HG02852 (cell line): ENCODE measurements around the gene SPECC1.
"Not testable (repeated sequence)": the region's sequence is repeated elsewhere in the genome, so short reads cannot be mapped to it uniquely, and the experiment has no call there.

Source experiments
- ATAC-seq: cut with Tn5 transposase; IDR thresholded peaks from one replicate; pipeline ENCODE4 v1.9.1; 2021; ENCODE audit warnings: mild to moderate bottlenecking, moderate library complexity; ENCODE audit not compliant: unreplicated experiment

The SPECC1 gene

GRCh38 chr17:20228410-20228809 is 219.3 kb downstream of the SPECC1 start:
- ATAC-seq, result no peak

GRCh38 chr17:20228860-20229259 is 219.7 kb downstream of the SPECC1 start:
- ATAC-seq, result no peak

DNA sequence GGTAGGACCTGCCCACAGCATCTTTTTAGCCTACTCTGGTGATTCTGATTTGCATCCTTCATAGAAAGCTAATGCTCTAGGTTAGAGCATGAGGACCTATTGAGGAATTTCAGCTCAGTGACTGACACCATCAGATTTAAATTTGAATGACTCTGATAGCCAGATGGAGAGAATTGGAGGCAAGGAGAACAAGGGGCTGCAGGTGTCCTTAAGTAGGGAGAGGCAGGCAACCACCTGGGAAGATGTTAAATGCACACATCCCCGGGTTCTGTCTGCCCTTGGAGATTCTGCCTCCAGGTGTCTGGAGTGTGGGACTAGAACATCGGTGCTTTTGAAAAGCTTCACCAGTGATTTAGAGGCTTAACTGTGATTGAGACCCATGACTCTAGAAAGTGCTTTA is 221.8 kb downstream of the SPECC1 start:
- ATAC-seq, result no peak

- no peak for ATAC-seq
These were observed 223.5 kb downstream of the SPECC1 start for GRCh38 chr17:20232611-20233010.

DNA sequence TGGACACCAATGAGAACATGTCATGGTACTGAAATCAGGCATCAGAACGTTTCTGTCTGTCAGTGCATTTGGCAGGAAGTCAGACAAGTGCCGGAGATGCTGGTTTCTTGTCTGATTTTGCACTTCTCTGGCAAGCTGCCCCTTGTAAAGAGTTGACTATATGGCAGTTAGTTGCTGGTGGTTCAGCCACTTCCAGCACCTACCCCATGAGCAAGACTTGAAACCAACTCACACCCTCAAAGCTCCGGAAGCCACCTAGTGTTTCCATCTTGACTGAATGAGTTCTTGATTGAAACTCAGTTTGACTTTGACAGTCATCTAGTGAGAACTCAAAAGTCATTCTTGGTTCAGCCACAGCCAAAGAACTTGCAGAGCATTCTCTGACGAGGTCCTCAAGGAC is 225.1 kb downstream of the SPECC1 start:
- ATAC-seq, result peak; percentile 81

DNA sequence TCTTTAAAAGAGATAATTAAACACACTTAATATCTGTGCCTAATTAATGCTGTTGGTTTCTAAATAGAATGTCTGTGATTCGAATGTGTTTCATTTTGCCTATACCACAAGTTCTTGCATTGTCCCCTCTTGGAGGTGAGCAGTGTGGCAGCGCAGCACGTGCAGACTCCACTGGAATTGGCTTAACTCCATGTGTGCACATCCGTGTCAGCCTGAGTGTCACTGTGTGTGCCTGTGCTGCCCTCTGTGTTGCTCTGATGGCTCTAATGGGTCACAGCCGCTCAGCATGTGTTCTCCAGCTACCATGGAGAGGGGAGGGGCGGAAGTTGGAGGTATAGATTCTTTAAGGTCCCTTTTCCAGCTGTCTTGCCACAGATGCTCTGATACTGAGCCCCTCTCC is 226.6 kb downstream of the SPECC1 start:
- no peak for ATAC-seq

DNA sequence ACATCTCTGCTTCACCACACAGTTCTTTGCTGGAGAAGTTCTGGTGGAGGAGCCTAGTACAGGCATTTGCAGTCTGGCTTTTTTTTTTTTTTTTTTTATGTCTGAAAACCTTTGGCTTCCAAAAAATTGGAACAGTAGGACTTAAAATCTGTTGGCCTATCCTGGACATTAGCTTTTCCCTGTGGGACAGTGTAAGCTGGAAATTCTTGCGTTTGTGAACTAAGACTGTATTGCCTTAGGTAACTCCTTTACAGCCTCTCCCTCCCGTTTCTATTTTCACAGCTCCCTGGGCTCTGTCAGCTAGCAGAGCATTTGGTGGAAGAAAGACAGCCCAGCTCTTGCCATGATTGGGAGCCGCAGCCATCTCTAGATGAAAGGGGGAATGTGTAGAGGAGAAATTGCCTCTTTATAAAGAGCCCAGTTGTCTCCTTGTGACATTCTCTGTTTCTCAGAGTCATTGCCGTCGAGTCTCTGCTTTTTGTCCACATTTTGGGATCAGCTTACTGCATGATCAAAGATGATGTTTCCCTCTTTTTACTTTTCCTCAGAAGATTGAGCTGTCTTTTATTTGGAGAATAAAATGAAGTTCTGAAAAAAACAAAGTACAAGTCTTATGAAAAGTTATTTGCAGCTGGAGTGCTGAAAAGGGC is 227.5 kb downstream of the SPECC1 start:
- no peak for ATAC-seq

DNA sequence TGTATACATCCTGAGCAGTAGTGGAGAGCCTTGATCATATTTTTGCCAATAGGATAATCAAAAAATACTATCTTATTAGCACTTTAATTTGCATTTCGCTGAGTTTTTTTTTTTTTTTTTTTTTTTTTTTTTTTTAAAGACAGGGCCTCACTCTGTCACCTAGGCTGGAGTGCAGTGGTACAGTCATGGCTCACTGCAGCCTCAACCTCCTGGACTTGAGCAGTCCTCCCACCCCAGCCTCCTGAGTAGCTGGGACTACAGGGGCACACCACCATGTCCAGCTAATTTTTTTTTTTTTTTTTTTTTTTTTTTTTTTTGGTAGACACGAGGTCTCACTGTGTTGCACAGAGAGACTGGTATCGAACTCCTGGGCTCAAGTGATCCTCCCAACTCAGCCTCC is 230.6 kb downstream of the SPECC1 start:
- not testable (repeated sequence) for ATAC-seq

DNA sequence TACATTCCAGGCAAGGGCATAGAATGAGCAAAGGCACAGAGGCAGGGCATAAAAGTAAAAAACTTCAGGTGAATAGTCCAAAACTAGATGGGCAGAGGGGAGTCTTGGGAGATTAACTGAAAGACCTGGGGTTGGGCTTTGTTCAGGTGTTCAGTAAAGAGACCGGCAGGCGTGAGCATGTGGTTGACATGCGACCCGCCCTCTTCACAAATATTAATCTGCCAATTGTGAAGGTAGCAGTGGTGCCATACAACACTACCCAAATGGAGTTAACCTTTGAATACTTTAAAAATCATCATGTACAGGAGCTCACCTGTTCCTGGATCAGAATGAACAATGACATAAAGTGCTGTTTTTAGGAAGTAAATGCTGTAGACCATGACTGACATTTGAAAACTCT is 232.7 kb downstream of the SPECC1 start:
- no peak for ATAC-seq

DNA sequence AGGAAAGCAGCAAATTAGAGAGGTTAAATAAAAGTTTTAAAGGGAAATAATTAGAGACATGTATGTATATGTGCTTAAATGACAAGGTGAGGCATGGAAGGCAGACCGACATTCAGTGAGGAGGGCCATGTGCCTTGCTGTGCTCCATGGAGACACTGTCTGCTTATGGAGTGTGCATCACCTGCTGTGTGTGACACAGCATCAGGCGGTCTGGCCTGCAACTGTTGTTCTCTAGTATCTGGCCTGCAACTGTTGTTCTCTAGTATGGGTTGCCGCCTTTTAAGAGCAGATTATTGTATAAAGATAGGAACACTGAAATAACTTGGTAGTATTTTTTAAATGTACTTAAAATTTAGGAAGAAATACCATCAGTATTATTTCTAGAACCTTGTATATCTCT is 233.1 kb downstream of the SPECC1 start:
- no peak for ATAC-seq

GRCh38 chr17:20243524-20243923 is 234.4 kb downstream of the SPECC1 start:
- ATAC-seq, result no peak

DNA sequence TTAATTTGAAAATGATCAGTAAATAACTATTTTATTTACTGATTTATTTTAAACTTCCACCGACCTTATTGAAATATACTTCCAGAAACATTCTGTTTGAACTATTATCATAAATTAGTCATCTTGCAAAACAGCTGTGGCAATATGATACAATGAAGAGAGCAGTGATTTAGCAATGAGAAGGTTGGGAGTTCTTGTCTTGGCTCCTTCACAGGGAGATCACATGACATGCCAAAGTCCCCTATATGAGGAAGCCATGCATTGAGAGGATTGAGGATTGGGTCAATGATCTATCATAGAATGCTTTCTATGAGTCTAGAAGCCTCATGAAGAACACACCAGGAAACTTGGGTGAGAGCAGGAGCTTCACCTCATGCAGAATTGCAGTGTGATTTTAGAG is 235.5 kb downstream of the SPECC1 start:
- ATAC-seq, result no peak

DNA sequence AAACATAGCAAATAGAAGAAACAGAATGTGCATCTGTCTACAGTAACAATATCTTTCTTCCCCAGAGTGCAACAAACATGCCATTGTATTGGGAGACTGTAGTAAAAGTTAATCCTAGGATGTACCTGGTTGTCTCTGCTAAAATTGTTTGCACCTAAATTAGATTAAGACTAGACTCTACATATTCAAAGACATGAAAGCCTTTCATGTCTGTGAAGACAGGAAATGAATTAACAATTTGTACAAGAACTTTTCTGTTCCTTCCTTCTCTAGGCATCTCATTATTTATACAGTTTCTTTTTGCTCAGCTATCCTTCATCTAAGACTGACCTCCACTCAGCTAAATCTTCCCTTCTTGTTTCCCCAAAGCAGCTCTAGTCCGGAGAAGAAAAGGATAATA is 237.5 kb downstream of the SPECC1 start:
- no peak for ATAC-seq

- ATAC-seq, result no peak
These were observed 244.2 kb downstream of the SPECC1 start for GRCh38 chr17:20253323-20253722.

DNA sequence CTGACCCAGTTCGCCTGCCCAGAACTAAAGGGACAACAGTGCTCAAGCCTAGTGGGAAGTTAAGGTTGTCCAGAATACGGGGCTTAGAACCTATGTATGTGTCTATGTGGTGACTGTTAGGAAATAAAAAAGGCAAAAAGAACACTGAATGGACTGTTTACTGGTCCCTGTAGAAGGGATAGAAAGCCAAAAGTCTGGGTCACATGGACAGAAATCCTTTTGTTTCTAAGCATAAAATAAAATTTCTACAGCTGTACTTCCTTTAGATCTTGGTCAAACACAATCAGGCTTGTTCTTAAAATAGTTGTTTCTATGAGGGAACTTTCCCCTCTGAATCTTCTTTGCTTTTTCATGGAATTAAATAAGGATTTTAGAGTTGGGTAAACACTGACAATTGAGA is 245.4 kb downstream of the SPECC1 start:
- ATAC-seq, result no peak

DNA sequence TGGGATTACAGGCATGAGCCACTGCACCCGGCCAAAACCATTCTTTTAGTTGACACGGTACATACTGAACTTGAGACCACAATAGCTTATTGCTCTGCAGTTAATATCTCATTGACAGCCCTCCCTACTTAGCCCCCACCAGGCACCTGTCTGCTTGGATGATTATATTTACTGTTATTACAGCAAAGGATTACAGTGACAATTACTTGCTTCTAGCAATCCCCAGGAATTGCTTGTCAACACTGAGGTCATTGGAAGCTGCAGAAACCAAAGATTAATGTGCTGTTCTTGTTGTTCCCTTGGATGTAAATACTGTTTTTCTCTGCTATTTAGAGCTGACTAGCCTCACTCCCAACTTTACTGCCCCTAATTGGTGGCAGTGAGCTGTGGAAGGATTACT is 247.0 kb downstream of the SPECC1 start:
- no peak for ATAC-seq

- no peak for ATAC-seq
These were observed 247.8 kb downstream of the SPECC1 start for GRCh38 chr17:20257008-20257407.

DNA sequence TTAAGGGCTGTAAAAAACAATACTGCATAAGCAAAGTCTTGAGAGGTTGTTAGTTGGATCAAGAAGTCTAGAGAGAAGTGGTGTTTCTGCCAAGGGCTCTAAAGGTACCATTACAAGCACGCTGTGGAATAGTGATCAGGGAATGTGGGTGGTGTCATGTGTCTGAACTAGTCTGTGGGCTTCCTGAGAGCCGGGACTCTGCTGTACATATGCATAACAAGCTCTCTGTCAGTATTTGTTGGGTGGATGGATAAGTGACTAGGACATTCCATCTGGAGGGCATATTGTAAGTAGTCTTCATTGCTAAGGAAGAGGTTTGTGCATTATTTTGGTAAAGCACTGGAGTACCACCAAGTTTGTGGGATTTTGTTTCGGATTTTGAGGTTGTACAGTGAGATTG is 248.6 kb downstream of the SPECC1 start:
- no peak for ATAC-seq

DNA sequence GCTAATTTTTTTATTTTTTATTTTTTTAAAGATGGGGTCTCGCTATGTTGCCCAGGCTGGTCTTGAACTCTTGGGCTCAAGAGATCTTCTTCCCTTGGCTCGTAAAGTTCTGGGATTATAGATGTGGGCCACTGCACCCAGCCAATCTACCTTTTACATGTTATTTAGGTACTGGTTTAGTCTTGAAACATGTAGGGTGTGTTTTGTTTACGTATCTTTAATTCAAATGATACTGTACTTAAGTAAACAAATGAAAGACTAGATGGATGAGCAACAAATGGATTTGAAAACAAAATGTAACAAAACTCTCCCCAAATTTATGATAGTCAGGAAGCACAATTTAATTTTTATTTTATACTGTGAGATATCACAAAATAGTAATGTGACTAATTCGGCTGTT is 250.5 kb downstream of the SPECC1 start:
- ATAC-seq, result no peak

- ATAC-seq, result no peak
These were observed 251.1 kb downstream of the SPECC1 start for GRCh38 chr17:20260268-20260667.

DNA sequence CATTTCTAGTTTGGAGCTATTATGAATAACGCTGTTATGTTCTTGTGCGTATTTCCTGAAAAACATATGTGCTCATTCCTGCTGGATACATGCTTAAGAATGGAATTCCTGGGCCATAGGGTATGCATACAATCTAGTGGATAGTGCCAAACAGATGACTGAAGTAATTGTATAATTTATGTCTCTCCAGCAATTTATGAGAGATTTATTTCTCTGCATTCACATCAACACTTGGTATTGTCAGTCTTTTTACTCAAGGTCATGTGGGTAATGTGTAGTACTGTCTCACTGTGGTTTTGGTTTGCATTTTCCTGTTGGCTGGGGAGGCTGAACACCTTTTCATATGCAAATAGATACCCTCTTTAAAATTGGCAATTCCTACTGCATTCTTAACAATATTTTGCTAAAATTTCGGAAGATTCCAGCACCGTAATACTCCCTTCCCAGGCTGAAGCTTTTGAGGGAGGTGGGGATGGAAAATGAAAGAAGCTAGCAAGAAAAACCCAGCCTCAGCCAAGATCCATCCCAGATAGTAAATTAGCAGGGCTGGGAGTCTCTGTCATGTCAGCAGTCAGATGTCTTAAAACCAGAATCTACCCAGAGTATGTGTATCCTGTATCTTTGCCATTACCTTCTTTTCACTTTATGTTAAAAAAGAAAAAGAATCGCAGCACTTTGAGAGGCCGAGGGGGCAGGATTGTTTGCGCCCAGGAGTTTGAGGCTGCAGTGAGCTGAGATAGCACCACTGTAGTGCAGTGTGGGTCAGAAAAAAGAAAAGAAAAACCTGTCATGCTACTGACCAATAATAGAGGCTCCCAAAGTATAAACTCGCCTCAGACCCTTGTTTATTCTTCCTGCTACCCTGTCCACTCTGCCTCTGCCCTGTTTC is 253.3 kb downstream of the SPECC1 start:
- no peak for ATAC-seq

GRCh38 chr17:20263115-20263433 is 253.9 kb downstream of the SPECC1 start:
- not testable (repeated sequence) for ATAC-seq

GRCh38 chr17:20263595-20263994 is 254.4 kb downstream of the SPECC1 start:
- ATAC-seq, result no peak
